NCI-H1694 (cell line): Measurements from ENCODE around the gene LRRTM1.

Experiments used
- DNase-seq: peaks from one replicate; lab custom pipeline; 2025; lab: John Stamatoyannopoulos, UW

LRRTM1 gene

GRCh38 chr2:80303909-80304837 lies at the start of gene LRRTM1:
TSS of gene LRRTM1 (minus strand) at chr2:80304752. CDS start at chr2:80303819, 933 bp downstream.
- DNase-seq, result no peak

- no peak for DNase-seq
Measured at GRCh38 chr2:80351231-80351630, 46.7 kb upstream of the LRRTM1 start.

- no peak for DNase-seq
Measured at GRCh38 chr2:80348953-80349352, 44.4 kb upstream of the LRRTM1 start.

- DNase-seq, result no peak
Measured at GRCh38 chr2:80348078-80348477, 43.5 kb upstream of the LRRTM1 start.

GRCh38 chr2:80340022-80340421 lies 35.5 kb upstream of the LRRTM1 start:
- DNase-seq, result no peak

GRCh38 chr2:80338794-80339193 lies 34.2 kb upstream of the LRRTM1 start:
- peak; percentile 47 for DNase-seq

- peak; percentile 4 for DNase-seq
Measured at GRCh38 chr2:80335411-80335810, 30.9 kb upstream of the LRRTM1 start.

GRCh38 chr2:80333886-80334285 lies 29.3 kb upstream of the LRRTM1 start:
- no peak for DNase-seq

GRCh38 chr2:80330527-80331450 lies 26.2 kb upstream of the LRRTM1 start:
- DNase-seq, result no peak

GRCh38 chr2:80329491-80329890 lies 24.9 kb upstream of the LRRTM1 start:
- DNase-seq, result no peak

- no peak for DNase-seq
Measured at GRCh38 chr2:80328159-80328571, 23.6 kb upstream of the LRRTM1 start.

GRCh38 chr2:80326861-80327260 lies 22.3 kb upstream of the LRRTM1 start:
- DNase-seq, result no peak

GRCh38 chr2:80326214-80326613 lies 21.7 kb upstream of the LRRTM1 start:
- DNase-seq, result peak; percentile 54

- DNase-seq, result no peak
Measured at GRCh38 chr2:80324525-80324924, 20.0 kb upstream of the LRRTM1 start.

GRCh38 chr2:80323610-80324009 lies 19.1 kb upstream of the LRRTM1 start:
- DNase-seq, result no peak

GRCh38 chr2:80322958-80323357 lies 18.4 kb upstream of the LRRTM1 start:
- DNase-seq, result no peak

- no peak for DNase-seq
Measured at GRCh38 chr2:80322311-80322920, 17.9 kb upstream of the LRRTM1 start.

- no peak for DNase-seq
Measured at GRCh38 chr2:80312282-80312839, 7.8 kb upstream of the LRRTM1 start.

- DNase-seq, result no peak
Measured at GRCh38 chr2:80311304-80311703, 6.8 kb upstream of the LRRTM1 start.

GRCh38 chr2:80303006-80303908 lies 1.3 kb downstream of the LRRTM1 start:
- DNase-seq, result no peak
